NB4 (cell line): Measurements from ENCODE around the gene DDX42.

Experiments
- DNase-seq: peaks from one replicate; pipeline ENCODE4 v3.0.0; 2010; ENCODE audit warnings: low read depth
- H3K4me3 ChIP-seq: one replicate; pipeline ENCODE4 v1.5.1; 2011; ENCODE audit warnings: mild to moderate bottlenecking, low read depth, low read length, moderate library complexity
- CTCF ChIP-seq: IDR thresholded peaks from one replicate; pipeline ENCODE4 v1.5.1; 2012; ENCODE audit warnings: low read depth, low read length
- MYC ChIP-seq: IDR thresholded peaks from 2 replicates; pipeline ENCODE4 v1.6.1; 2011; ENCODE audit warnings: low read depth, low read length
- POLR2A ChIP-seq: IDR thresholded peaks from 2 replicates; pipeline ENCODE4 v1.6.1; 2011; ENCODE audit warnings: mild to moderate bottlenecking; ENCODE audit not compliant: insufficient read length; ENCODE audit errors: extremely low read depth
- TF ChIP-seq, protein P1 (sequence below): IDR thresholded peaks from 2 replicates; pipeline ENCODE4 v1.6.1; 2011; ENCODE audit warnings: low read depth, low read length

Gene DDX42

DNA sequence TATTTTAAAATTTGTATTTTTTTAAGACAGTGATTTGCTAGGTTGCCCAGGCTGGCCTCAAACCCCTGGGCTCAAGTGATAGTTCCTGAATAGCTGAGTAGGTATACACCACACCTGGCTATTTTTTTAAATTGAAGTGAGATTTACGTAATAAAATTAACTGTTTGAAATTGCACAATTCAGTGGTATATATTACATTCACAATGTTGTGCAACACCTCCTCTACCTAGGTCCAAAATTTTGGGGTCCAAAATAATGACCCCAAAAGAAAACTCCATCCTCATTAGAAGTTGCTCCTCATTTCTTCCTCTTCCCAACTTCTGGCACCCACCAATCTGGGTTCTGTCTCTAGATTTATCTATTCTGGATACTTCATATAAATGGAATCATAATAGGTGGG is 71.5 kb downstream of the DDX42 start:
- H3K4me3 ChIP-seq: no peak overlapping the region
- TF ChIP-seq, protein P1, sequence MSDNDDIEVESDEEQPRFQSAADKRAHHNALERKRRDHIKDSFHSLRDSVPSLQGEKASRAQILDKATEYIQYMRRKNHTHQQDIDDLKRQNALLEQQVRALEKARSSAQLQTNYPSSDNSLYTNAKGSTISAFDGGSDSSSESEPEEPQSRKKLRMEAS: no peak
- TF ChIP-seq MYC (no peak), CTCF (no peak), POLR2A (no peak)
- DNase-seq: no peak

DNA sequence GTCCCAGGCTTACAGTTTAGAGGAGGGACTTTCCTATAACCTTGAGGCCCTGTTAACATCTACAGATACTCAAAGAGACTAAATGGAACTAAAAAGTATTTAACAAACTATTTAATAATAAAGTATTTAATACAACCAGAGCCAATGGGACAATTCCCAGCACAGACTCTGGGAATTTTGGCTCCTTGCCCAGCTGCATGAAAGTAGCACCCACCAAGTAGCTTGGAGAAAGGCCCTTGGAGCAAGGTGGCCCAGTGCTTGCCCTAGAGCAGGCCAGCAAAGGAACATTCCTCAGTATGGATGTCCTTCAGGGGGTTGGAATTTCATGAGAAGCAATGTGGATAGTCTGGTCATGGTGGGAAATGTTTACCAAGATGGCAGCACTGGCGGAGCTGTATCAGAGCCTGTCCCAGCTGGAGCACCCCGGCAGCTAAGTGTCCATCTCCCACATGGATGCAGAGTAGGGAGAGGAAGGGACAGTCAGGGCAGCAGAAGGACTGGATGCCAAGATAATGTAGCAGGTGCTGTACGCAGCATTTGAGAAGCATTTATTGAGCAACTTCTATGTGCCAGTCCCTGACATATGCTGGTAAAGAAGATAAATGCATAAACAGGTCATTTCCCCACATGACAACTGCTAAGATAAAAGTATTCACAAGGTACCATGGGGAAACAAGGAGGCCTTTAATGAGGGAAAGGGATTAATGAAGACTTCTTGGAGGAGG is 73.7 kb downstream of the DDX42 start:
- TF ChIP-seq MYC: no peak
- TF ChIP-seq POLR2A: no peak
- TF ChIP-seq, protein P1: no peak
- no peak for TF ChIP-seq CTCF
- no peak overlapping the region for H3K4me3 ChIP-seq
- no peak for DNase-seq

GRCh38 chr17:63848834-63849689 is 75.1 kb downstream of the DDX42 start:
- TF ChIP-seq CTCF (no peak), MYC (no peak), POLR2A (no peak)
- TF ChIP-seq, protein P1: no peak
- peak; percentile 43 for DNase-seq
- no peak overlapping the region for H3K4me3 ChIP-seq

GRCh38 chr17:63850401-63850800 is 76.4 kb downstream of the DDX42 start:
- TF ChIP-seq MYC: no peak
- no peak for TF ChIP-seq POLR2A
- no peak for TF ChIP-seq CTCF
- TF ChIP-seq, protein P1: no peak
- no peak overlapping the region for H3K4me3 ChIP-seq
- no peak for DNase-seq

DNA sequence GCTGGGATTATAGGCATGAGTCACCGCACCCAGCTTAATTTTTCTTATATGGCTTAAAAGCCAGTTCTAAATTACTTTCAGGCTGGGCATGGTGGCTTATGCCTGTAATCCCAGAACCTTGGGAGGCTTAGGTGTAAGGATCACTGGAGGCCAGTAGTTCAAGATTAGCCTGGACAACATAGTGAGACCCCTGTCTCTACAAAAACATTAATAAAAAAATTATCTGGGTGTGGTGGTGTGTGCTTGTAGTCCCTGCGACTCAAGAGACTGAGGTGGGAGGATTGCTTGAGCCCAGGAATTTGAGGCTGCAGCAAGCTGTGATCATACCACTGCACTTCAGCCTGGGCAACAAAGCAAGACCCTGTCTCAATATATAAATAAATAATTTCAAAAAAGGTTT is 79.3 kb downstream of the DDX42 start:
- TF ChIP-seq MYC: no peak
- TF ChIP-seq CTCF: no peak
- no peak for TF ChIP-seq POLR2A
- TF ChIP-seq, protein P1: no peak
- DNase-seq: no peak

More for the DNA sequence above, 79.3 kb downstream of the DDX42 start:
- no peak overlapping the region for H3K4me3 ChIP-seq
